Panc1 (cell line): ENCODE data around the gene PDE9A. TPM values are rescaled to one million over a fixed set of nuclear protein-coding genes. Genes with fewer than 3 reads are reported as not detected.

Experiments used
- ATAC-seq: fragments of 200-7000 bp; cut with Tn5 transposase; 2 replicates; pipeline ENCODE4 v1.9.1; 2020; ENCODE audit warnings: mild to moderate bottlenecking, moderate library complexity
- BruUV-seq: library from RNA; stranded (reverse); fragments of 400-500 nt; replicated peaks from 2 replicates; lab custom pipeline; 2021; lab: Mats Ljungman, UMichigan
- CTCF ChIA-PET: fragments of 300-600 bp; sonication (Branson Sonifier 250); formaldehyde crosslinking; loops from one replicate; lab custom pipeline; 2022; ENCODE audit warnings: antibody characterized with exemption; lab: Charles Lee
- POLR2A ChIA-PET: fragments of 300-600 bp; sonication (Branson Sonifier 250); formaldehyde crosslinking; loops from one replicate; lab custom pipeline; 2022; ENCODE audit warnings: antibody characterized with exemption; lab: Charles Lee
- DNase-seq: peaks from one replicate; pipeline ENCODE4 v3.0.0-alpha.2; 2010; ENCODE audit warnings: low read depth, low spot score
- H3K27ac ChIP-seq: 2 replicates; pipeline ENCODE4 v1.5.1; 2011; ENCODE audit warnings: mild to moderate bottlenecking, low read length, inconsistent platforms
- H3K27me3 ChIP-seq: fragments of 200-500 bp; sonication (Bioruptor generic); 2 replicates; pipeline ENCODE4 v1.6.0; 2014; ENCODE audit warnings: low read length, inconsistent platforms; ENCODE audit not compliant: control insufficient read depth, insufficient read depth
- H3K36me3 ChIP-seq: fragments of 200-500 bp; sonication (Bioruptor generic); 2 replicates; pipeline ENCODE4 v1.5.1; 2014; ENCODE audit warnings: inconsistent platforms, mild to moderate bottlenecking, low read length, moderate library complexity; ENCODE audit not compliant: control insufficient read depth, insufficient read depth
- H3K4me1 ChIP-seq: 2 replicates; pipeline ENCODE4 v1.5.1; 2011; ENCODE audit warnings: inconsistent platforms, mild to moderate bottlenecking, low read length, moderate library complexity; ENCODE audit not compliant: control insufficient read depth, insufficient read depth
- H3K4me3 ChIP-seq, 2 experiments: 2 replicates each; pipeline ENCODE4 v1.5.1; 2011 to 2012; ENCODE audit warnings: low read depth in 2 of 2, low read length in 2 of 2, mild to moderate bottlenecking in 2 of 2, inconsistent platforms in 1 of 2, moderate library complexity in 1 of 2
- H3K9me3 ChIP-seq: fragments of 200-500 bp; sonication (Bioruptor generic); 2 replicates; pipeline ENCODE4 v1.5.1; 2014; ENCODE audit warnings: low read depth, mild to moderate bottlenecking, inconsistent platforms, low read length, moderate library complexity; ENCODE audit not compliant: control insufficient read depth, insufficient read depth
- POLR2AphosphoS5 ChIP-seq: IDR thresholded peaks from 2 replicates; pipeline ENCODE4 v1.6.1; 2012; ENCODE audit warnings: mild to moderate bottlenecking, low read depth, low read length, moderate library complexity
- SIN3A ChIP-seq: IDR thresholded peaks from 2 replicates; pipeline ENCODE4 v1.6.1; 2012; ENCODE audit warnings: low read depth, mild to moderate bottlenecking, low read length, moderate library complexity, borderline replicate concordance; ENCODE audit not compliant: insufficient read depth
- TCF7L2 ChIP-seq: IDR thresholded peaks from 2 replicates; pipeline ENCODE4 v1.6.1; 2011; ENCODE audit warnings: mild to moderate bottlenecking, low read depth, low read length, inconsistent platforms
- in situ Hi-C: cut with HindIII; loops from 2 replicates; pipeline ENCODE4 v1.10.0; 2016; ENCODE audit warnings: low sequenced_read_pairs, low pct_unique_long_range_greater_than_20kb
- intact Hi-C: fragments of 100-400 bp; cut with micrococcal nuclease; formaldehyde crosslinking; loops from one replicate; pipeline ENCODE4 v1.10.0; 2022; ENCODE audit not compliant: unreplicated experiment
- total RNA-seq: library from RNA; stranded (reverse); gene quantifications from one replicate; pipeline ENCODE4 v1.2.1, GENCODE V29; 2021; ENCODE audit not compliant: unreplicated experiment
- TF ChIP-seq, protein P1 (sequence below): fragments of 450-650 bp; IDR thresholded peaks from 2 replicates; pipeline ENCODE4 v1.5.1; 2017; ENCODE audit warnings: mild to moderate bottlenecking
- TF ChIP-seq, protein P2 (sequence below), 2 experiments: IDR thresholded peaks; 2 replicates each; pipeline ENCODE4 v1.6.1; 2011 to 2012; ENCODE audit warnings: low read depth in 2 of 2, control low read depth in 1 of 2, low read length in 1 of 2, mild to moderate bottlenecking in 1 of 2, moderate library complexity in 1 of 2; ENCODE audit not compliant: insufficient read depth in 1 of 2

PDE9A gene
- total RNA-seq, 1 experiment from 2014 or later = 0.72 TPM

- H3K9me3 ChIP-seq = no peaks in the 10 kb centered on the region
- no peaks in the 10 kb centered on the region for H3K27me3 ChIP-seq
- ChIA-PET CTCF (no interaction called here), POLR2A (no interaction called here)
- DNase-seq (no peak), ATAC-seq (no peak)
- intact Hi-C loops (no loop called here), in situ Hi-C loops (no loop called here)
- no peaks in the 10 kb centered on the region for H3K4me1 ChIP-seq
- no peak overlapping the region for H3K27ac ChIP-seq
- no peaks in the 10 kb centered on the region for H3K36me3 ChIP-seq
- no peak overlapping the region for H3K4me3 ChIP-seq
- no TSS peak for BruUV-seq
- TF ChIP-seq SIN3A (no peak), TCF7L2 (no peak), POLR2AphosphoS5 (no peak)
- TF ChIP-seq, protein P1, sequence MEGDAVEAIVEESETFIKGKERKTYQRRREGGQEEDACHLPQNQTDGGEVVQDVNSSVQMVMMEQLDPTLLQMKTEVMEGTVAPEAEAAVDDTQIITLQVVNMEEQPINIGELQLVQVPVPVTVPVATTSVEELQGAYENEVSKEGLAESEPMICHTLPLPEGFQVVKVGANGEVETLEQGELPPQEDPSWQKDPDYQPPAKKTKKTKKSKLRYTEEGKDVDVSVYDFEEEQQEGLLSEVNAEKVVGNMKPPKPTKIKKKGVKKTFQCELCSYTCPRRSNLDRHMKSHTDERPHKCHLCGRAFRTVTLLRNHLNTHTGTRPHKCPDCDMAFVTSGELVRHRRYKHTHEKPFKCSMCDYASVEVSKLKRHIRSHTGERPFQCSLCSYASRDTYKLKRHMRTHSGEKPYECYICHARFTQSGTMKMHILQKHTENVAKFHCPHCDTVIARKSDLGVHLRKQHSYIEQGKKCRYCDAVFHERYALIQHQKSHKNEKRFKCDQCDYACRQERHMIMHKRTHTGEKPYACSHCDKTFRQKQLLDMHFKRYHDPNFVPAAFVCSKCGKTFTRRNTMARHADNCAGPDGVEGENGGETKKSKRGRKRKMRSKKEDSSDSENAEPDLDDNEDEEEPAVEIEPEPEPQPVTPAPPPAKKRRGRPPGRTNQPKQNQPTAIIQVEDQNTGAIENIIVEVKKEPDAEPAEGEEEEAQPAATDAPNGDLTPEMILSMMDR = no peak
- TF ChIP-seq, protein P2, sequence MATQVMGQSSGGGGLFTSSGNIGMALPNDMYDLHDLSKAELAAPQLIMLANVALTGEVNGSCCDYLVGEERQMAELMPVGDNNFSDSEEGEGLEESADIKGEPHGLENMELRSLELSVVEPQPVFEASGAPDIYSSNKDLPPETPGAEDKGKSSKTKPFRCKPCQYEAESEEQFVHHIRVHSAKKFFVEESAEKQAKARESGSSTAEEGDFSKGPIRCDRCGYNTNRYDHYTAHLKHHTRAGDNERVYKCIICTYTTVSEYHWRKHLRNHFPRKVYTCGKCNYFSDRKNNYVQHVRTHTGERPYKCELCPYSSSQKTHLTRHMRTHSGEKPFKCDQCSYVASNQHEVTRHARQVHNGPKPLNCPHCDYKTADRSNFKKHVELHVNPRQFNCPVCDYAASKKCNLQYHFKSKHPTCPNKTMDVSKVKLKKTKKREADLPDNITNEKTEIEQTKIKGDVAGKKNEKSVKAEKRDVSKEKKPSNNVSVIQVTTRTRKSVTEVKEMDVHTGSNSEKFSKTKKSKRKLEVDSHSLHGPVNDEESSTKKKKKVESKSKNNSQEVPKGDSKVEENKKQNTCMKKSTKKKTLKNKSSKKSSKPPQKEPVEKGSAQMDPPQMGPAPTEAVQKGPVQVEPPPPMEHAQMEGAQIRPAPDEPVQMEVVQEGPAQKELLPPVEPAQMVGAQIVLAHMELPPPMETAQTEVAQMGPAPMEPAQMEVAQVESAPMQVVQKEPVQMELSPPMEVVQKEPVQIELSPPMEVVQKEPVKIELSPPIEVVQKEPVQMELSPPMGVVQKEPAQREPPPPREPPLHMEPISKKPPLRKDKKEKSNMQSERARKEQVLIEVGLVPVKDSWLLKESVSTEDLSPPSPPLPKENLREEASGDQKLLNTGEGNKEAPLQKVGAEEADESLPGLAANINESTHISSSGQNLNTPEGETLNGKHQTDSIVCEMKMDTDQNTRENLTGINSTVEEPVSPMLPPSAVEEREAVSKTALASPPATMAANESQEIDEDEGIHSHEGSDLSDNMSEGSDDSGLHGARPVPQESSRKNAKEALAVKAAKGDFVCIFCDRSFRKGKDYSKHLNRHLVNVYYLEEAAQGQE (IDR thresholded peaks at IDR 0.05; ENCODE audit: insufficient read depth in 1 of 2, low read depth in 2 of 2, low read length in 1 of 2) = no peak
These were observed 81.0 kb downstream of the PDE9A start for GRCh38 chr21:42734323-42734971.

- ChIA-PET CTCF (no interaction called here), POLR2A (no interaction called here)
- Histone ChIP-seq H3K4me3 (no peak overlapping the region), H3K4me1 (no peaks in the 10 kb centered on the region), H3K27ac (no peak overlapping the region), H3K9me3 (no peaks in the 10 kb centered on the region), H3K27me3 (no peaks in the 10 kb centered on the region), H3K36me3 (no peaks in the 10 kb centered on the region)
- in situ Hi-C loops = no loop called here
- no peak for ATAC-seq
- BruUV-seq = no TSS peak
- TF ChIP-seq TCF7L2 (no peak), SIN3A (no peak), POLR2AphosphoS5 (no peak)
- TF ChIP-seq, protein P2 (IDR thresholded peaks at IDR 0.05; ENCODE audit: insufficient read depth in 1 of 2, low read depth in 2 of 2, low read length in 1 of 2) = no peak
- TF ChIP-seq, protein P1 = no peak
- intact Hi-C loops = no loop called here
- no peak for DNase-seq
These were observed 81.6 kb downstream of the PDE9A start for GRCh38 chr21:42735061-42735460.
